GM12892 (cell line): Measurements from ENCODE around the gene SFTPB.

ENCODE experiments used
- POLR2A ChIP-seq: IDR thresholded peaks from 2 replicates; pipeline ENCODE4 v1.6.1; 2011; ENCODE audit warnings: low read depth, low read length, control low read depth
- POLR2AphosphoS5 ChIP-seq: IDR thresholded peaks from 2 replicates; pipeline ENCODE4 v1.6.1; 2011; ENCODE audit warnings: low read depth, low read length, control low read depth
- TAF1 ChIP-seq: IDR thresholded peaks from 2 replicates; pipeline ENCODE4 v1.6.1; 2011; ENCODE audit warnings: low read depth, mild to moderate bottlenecking, control low read depth, low read length, borderline replicate concordance

- TF ChIP-seq TAF1 (no peak), POLR2A (no peak), POLR2AphosphoS5 (no peak)
These were observed 22.9 kb upstream of the SFTPB start for GRCh38 chr2:85690932-85691331.
